Measurements from ENCODE around the gene MDM2. TPM values are rescaled to one million over a fixed set of nuclear protein-coding genes. Genes with fewer than 3 reads are reported as not detected.

The MDM2 gene
- total and polyA plus RNA-seq, 2 of the 13 experiments (the other 11 are each of a cell fraction or from before 2014, with no cell fraction given), result 29.3 to 314 TPM

DNA sequence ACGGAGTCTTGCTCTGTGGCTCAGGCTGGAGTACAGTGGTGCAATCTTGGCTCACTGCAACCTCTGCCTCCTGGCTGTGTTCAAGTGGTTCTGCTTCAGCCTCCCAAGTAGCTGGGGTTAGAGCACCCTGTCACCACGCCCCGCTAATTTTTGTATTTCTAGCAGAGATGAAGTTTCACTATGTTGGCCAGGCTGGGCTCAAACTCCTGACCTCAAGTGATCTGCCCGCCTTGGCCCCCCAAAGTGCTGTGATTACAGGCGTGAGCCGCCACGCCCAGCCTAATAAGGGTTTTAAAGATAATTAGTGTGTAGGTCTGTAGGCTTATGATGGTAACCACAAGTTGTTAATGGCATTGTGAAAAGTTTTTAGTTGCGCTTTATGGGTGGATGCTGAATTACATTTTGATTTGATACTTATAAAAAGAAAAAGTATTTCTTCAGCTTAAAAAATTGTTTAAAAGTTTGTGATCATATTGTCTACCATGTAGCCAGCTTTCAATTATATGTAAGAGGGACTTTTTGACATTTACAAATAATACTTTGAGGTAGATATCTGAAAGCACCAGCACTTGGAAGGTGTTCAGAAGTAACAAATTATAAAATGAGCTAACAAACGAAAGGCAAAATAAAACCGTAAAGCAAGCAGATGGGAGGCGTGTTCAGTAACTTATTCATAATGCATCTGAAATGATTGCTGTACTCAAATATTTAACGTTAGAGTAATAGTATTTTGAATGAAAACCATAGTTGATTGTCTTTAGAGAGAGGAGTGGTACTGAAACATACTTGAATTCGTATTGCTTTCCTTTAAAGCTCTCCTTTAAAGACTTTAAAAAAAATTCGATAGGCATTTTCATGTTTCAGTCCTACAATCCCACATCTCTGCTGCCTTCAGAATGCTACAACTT, 37.1 kb downstream of the MDM2 start (continued):
- TF ChIP-seq POLR2G (IDR thresholded peaks at IDR 0.05; ENCODE audit: low read depth, low read length) (peak; percentile 19), ZC3H4 (CRISPR knock-in tag; IDR thresholded peaks at IDR 0.05; ENCODE audit: borderline replicate concordance) (no peak), POLR2A (IDR thresholded peaks at IDR 0.05; ENCODE audit: insufficient read depth in 1 of 2, low read depth in 2 of 2, low read length in 2 of 2) (peak in 1 of 2 experiments; percentile 10; a peak in 1 of 4 replicates), IRF2 (CRISPR knock-in tag; IDR thresholded peaks at IDR 0.05) (no peak), NR1H2 (CRISPR knock-in tag; IDR thresholded peaks at IDR 0.05; ENCODE audit: borderline replicate concordance, low read depth) (no peak), POLR2AphosphoS5 (IDR thresholded peaks at IDR 0.05; ENCODE audit: low read depth, low read length) (peak; percentile 26; the same call in 1 of the 2 replicates), EED (CRISPR knock-in tag; IDR thresholded peaks at IDR 0.05) (no peak), GTF2F1 (IDR thresholded peaks at IDR 0.05; ENCODE audit: low read length) (no peak), IKZF1 (IDR thresholded peaks at IDR 0.05) (no peak), ZNF737 (CRISPR knock-in tag; IDR thresholded peaks at IDR 0.05; ENCODE audit: borderline replicate concordance) (no peak), AGO2 (optimal IDR thresholded peaks at IDR 0.05; ENCODE audit: low read depth, low read length) (peak; percentile 76), MYNN (CRISPR knock-in tag; IDR thresholded peaks at IDR 0.05; ENCODE audit: low read depth) (no peak), ZNF251 (CRISPR knock-in tag; IDR thresholded peaks at IDR 0.05) (no peak), ZNF746 (CRISPR knock-in tag; IDR thresholded peaks at IDR 0.05) (no peak), TBL1XR1 (IDR thresholded peaks at IDR 0.05; ENCODE audit: borderline replicate concordance, low read length, partially characterized antibody) (no peak), BRD4 (CRISPR knock-in tag; IDR thresholded peaks at IDR 0.05) (no peak)
- TF ChIP-seq, protein P1, sequence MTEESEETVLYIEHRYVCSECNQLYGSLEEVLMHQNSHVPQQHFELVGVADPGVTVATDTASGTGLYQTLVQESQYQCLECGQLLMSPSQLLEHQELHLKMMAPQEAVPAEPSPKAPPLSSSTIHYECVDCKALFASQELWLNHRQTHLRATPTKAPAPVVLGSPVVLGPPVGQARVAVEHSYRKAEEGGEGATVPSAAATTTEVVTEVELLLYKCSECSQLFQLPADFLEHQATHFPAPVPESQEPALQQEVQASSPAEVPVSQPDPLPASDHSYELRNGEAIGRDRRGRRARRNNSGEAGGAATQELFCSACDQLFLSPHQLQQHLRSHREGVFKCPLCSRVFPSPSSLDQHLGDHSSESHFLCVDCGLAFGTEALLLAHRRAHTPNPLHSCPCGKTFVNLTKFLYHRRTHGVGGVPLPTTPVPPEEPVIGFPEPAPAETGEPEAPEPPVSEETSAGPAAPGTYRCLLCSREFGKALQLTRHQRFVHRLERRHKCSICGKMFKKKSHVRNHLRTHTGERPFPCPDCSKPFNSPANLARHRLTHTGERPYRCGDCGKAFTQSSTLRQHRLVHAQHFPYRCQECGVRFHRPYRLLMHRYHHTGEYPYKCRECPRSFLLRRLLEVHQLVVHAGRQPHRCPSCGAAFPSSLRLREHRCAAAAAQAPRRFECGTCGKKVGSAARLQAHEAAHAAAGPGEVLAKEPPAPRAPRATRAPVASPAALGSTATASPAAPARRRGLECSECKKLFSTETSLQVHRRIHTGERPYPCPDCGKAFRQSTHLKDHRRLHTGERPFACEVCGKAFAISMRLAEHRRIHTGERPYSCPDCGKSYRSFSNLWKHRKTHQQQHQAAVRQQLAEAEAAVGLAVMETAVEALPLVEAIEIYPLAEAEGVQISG (CRISPR knock-in tag; IDR thresholded peaks at IDR 0.05), result no peak
- TF ChIP-seq, protein P2, sequence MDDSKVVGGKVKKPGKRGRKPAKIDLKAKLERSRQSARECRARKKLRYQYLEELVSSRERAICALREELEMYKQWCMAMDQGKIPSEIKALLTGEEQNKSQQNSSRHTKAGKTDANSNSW (CRISPR knock-in tag; IDR thresholded peaks at IDR 0.05; ENCODE audit: borderline replicate concordance), result no peak
- TF ChIP-seq, protein P3, sequence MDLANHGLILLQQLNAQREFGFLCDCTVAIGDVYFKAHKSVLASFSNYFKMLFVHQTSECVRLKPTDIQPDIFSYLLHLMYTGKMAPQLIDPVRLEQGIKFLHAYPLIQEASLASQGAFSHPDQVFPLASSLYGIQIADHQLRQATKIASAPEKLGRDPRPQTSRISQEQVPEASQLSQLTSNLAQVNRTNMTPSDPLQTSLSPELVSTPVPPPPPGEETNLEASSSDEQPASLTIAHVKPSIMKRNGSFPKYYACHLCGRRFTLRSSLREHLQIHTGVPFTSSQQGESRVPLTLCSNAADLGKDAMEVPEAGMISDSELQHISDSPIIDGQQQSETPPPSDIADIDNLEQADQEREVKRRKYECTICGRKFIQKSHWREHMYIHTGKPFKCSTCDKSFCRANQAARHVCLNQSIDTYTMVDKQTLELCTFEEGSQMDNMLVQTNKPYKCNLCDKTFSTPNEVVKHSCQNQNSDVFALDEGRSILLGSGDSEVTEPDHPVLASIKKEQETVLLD (CRISPR knock-in tag; IDR thresholded peaks at IDR 0.05; ENCODE audit: low read depth), result no peak
- TF ChIP-seq, protein P4, sequence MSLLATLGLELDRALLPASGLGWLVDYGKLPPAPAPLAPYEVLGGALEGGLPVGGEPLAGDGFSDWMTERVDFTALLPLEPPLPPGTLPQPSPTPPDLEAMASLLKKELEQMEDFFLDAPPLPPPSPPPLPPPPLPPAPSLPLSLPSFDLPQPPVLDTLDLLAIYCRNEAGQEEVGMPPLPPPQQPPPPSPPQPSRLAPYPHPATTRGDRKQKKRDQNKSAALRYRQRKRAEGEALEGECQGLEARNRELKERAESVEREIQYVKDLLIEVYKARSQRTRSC (CRISPR knock-in tag; IDR thresholded peaks at IDR 0.05; ENCODE audit: low read depth), result no peak
- TF ChIP-seq, protein P5, sequence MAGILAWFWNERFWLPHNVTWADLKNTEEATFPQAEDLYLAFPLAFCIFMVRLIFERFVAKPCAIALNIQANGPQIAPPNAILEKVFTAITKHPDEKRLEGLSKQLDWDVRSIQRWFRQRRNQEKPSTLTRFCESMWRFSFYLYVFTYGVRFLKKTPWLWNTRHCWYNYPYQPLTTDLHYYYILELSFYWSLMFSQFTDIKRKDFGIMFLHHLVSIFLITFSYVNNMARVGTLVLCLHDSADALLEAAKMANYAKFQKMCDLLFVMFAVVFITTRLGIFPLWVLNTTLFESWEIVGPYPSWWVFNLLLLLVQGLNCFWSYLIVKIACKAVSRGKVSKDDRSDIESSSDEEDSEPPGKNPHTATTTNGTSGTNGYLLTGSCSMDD (CRISPR knock-in tag; IDR thresholded peaks at IDR 0.05), result no peak
- TF ChIP-seq, protein P6, sequence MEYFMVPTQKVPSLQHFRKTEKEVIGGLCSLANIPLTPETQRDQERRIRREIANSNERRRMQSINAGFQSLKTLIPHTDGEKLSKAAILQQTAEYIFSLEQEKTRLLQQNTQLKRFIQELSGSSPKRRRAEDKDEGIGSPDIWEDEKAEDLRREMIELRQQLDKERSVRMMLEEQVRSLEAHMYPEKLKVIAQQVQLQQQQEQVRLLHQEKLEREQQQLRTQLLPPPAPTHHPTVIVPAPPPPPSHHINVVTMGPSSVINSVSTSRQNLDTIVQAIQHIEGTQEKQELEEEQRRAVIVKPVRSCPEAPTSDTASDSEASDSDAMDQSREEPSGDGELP (IDR thresholded peaks at IDR 0.05; ENCODE audit: borderline replicate concordance, low read depth), result no peak

All from HepG2 (cell line).